Mesenteric fat pad (tissue), 1 donor: ENCODE results near the gene RSAD1. TPM values are rescaled to one million over a fixed set of nuclear protein-coding genes. Genes with fewer than 3 reads are reported as not detected.
"Not testable (repeated sequence)": the region's sequence is repeated elsewhere in the genome, so short reads cannot be mapped to it uniquely, and the experiment has no call there.

Experiments
- DNase-seq: peaks from one replicate; pipeline ENCODE4 v3.0.0-alpha.2; 2020; ENCODE audit warnings: low spot score
- total RNA-seq: library from RNA; stranded (reverse); fragmentation: NEBNext Ultra II Directional; extraction: Animal tissue kit (Norgen Biotek cat#: 25700); gene quantifications from one replicate; pipeline ENCODE4 v1.2.1, GENCODE V29; 2021
- donor health status: DM: yes; HTN: yes; CAD: no.

The RSAD1 gene
- total RNA-seq, 1 donor from 2014 or later = 35.1 TPM

GRCh38 chr17:50471009-50471905 is 7.4 kb upstream of the RSAD1 start:
- no peak for DNase-seq

- no peak for DNase-seq
These were observed 6.4 kb upstream of the RSAD1 start for GRCh38 chr17:50472286-50472685.

- DNase-seq = not testable (repeated sequence)
These were observed 5.9 kb upstream of the RSAD1 start for GRCh38 chr17:50472761-50473161.

GRCh38 chr17:50473901-50474300 is 4.8 kb upstream of the RSAD1 start:
- DNase-seq = no peak

- DNase-seq = no peak
These were observed 4.1 kb upstream of the RSAD1 start for GRCh38 chr17:50474523-50474922.

GRCh38 chr17:50475362-50475761 is 3.3 kb upstream of the RSAD1 start:
- no peak for DNase-seq

GRCh38 chr17:50475775-50476544 is 2.7 kb upstream of the RSAD1 start:
- DNase-seq = not testable (repeated sequence)

- DNase-seq = no peak
These were observed 1.9 kb upstream of the RSAD1 start for GRCh38 chr17:50476545-50477315.

- no peak for DNase-seq
These were observed 684 bp upstream of the RSAD1 start for GRCh38 chr17:50477976-50478375.

GRCh38 chr17:50479522-50480141 is 972 bp downstream of the RSAD1 start:
- DNase-seq = no peak

GRCh38 chr17:50480142-50480764 is 1.6 kb downstream of the RSAD1 start:
- no peak for DNase-seq

GRCh38 chr17:50480854-50481490 is 2.3 kb downstream of the RSAD1 start:
- no peak for DNase-seq

- no peak for DNase-seq
These were observed 3.0 kb downstream of the RSAD1 start for GRCh38 chr17:50481648-50482047.

GRCh38 chr17:50482110-50482509 is 3.5 kb downstream of the RSAD1 start:
- DNase-seq = no peak

- DNase-seq = peak; percentile 96
These were observed 3.9 kb downstream of the RSAD1 start for GRCh38 chr17:50482516-50482915.

GRCh38 chr17:50483266-50483665 is 4.6 kb downstream of the RSAD1 start:
- no peak for DNase-seq

- DNase-seq = no peak
These were observed 5.9 kb downstream of the RSAD1 start for GRCh38 chr17:50484386-50485155.

GRCh38 chr17:50487213-50488096 is 8.8 kb downstream of the RSAD1 start:
- no peak for DNase-seq
